ENCODE results near the gene CTRL.

DNA sequence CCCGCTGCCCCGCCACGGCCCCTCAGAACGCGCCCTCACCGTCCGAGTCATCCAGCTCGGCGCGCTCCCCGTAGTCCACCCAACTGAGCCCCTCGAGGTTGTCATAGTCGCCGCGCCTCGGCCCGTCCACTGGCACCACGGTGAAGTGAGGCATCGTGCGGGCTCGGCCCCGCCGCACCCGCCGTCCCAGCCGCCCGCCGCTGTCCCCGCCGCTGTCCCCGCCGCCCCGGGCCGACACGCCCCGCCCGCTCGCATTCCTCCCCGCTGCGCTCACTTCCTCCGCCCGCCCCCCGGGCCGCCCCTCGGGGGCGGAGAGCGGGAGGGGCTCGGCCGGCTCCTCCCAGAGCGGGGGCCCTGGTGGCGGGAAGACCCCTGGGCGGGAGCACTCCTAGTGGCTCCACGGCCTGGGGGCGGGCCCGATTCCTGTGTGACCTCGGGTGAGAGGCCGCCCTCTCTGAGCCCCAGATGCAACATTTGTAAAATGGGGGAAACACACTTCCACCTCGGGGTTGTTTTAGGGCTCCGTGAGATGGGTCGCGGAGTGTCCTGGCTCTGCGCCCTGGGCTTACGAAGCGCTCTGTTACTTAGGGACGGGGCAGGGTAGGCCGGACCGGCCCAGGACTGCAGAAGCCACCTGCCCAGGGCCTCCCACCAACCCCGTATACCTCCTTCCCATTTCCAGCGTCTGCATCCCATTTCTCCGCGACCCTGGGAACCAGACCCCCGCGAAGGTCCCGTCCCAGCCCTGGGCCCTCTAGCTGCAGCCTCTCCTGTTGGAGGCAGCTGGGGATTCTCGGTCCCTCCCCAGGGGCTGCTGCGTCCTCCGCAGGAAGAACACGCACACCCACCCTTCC, 37.0 kb upstream of the CTRL start, which contains the start of gene SLC12A4:
- TF ChIP-seq CTCF (IDR thresholded peaks at IDR 0.05) (peak in 2 of 4 experiments; percentile 8 to 10), POLR2A (IDR thresholded peaks at IDR 0.05) (peak; percentile 88), POLR2AphosphoS5 (IDR thresholded peaks at IDR 0.05) (peak; percentile 74)

Measured in prostate gland (tissue), 2 donors.